ENCODE results near the gene SLC5A8. TPM values are rescaled to one million over a fixed set of nuclear protein-coding genes. Genes with fewer than 3 reads are reported as not detected.

Gene SLC5A8
- total RNA-seq, 1 experiment from 2014 or later = 0.07 TPM

- H3K27ac ChIP-seq (ENCODE audit: insufficient read length, low read depth, low read length) = no peak overlapping the region
- H3K27me3 ChIP-seq (ENCODE audit: insufficient read depth, low read length) = no peaks in the 10 kb centered on the region
- no peak overlapping the region for H2BK15ac ChIP-seq (ENCODE audit: low read depth, low read length)
- no peak overlapping the region for H3K14ac ChIP-seq (ENCODE audit: insufficient read depth, low read length)
- no peak overlapping the region for H3K4me2 ChIP-seq (ENCODE audit: insufficient read depth, insufficient read length, low read length)
- Mint-ChIP-seq H3K27me3 (ENCODE audit: low read depth) (no peaks in the 10 kb centered on the region), H3K4me3 (no peak overlapping the region), H3K9me3 (no peaks in the 10 kb centered on the region), H3K4me1 (no peaks in the 10 kb centered on the region; a peak in 1 of 4 replicates), H3K36me3 (ENCODE audit: insufficient read depth in 1 of 3, low read depth in 3 of 3) (no peaks in the 10 kb centered on the region), H3K27ac (no peak overlapping the region)
- H3T11ph ChIP-seq (ENCODE audit: low read length) = no peak overlapping the region
- no peak overlapping the region for H3K9ac ChIP-seq (ENCODE audit: extremely low read depth, insufficient read length, low read length)
- H2AFZ ChIP-seq (ENCODE audit: low read length) = no peak overlapping the region
- no CpG with 5 or more reads among the region's 4 CpGs for WGBS (ENCODE audit: extremely low coverage, insufficient read length, low lambda C conversion rate)
- H2BK120ac ChIP-seq (ENCODE audit: low read depth, low read length, poor library complexity, severe bottlenecking) = no peak overlapping the region
- H4K91ac ChIP-seq (ENCODE audit: insufficient read length, low read depth, low read length) = no peak overlapping the region
- H2AK5ac ChIP-seq (ENCODE audit: insufficient read length, low read length) = no peak overlapping the region
- no peak overlapping the region for H2BK5ac ChIP-seq (ENCODE audit: insufficient read length, low read length)
- no peak overlapping the region for H4K8ac ChIP-seq (replicated peaks; ENCODE audit: insufficient read length, low read depth, low read length)
- H2BK20ac ChIP-seq (ENCODE audit: low read depth, low read length, poor library complexity, severe bottlenecking) = no peak overlapping the region
- no peaks in the 10 kb centered on the region for H3K9me3 ChIP-seq (ENCODE audit: control insufficient read depth, low read depth, low read length)
- no peak overlapping the region for H3K23ac ChIP-seq (ENCODE audit: insufficient read length, low read depth, low read length)
- H3K79me2 ChIP-seq (ENCODE audit: insufficient read depth, low read length) = no peaks in the 10 kb centered on the region
- no peak overlapping the region for H3K18ac ChIP-seq (ENCODE audit: insufficient read length, low read depth, low read length)
- H3K4ac ChIP-seq (ENCODE audit: low read depth, low read length) = no peak overlapping the region
- H4K5ac ChIP-seq (ENCODE audit: insufficient read length, low read depth, low read length) = no peak overlapping the region
- no peak for DNase-seq
- no peak overlapping the region for H3K56ac ChIP-seq (ENCODE audit: insufficient read length, low read depth, low read length)
- no peaks in the 10 kb centered on the region for H4K20me1 ChIP-seq (ENCODE audit: control insufficient read depth, insufficient read depth, insufficient read length)
- H2BK12ac ChIP-seq (ENCODE audit: insufficient read length, low read depth, low read length) = no peak overlapping the region
- H3K23me2 ChIP-seq (ENCODE audit: insufficient read length, low read depth, low read length, poor library complexity, severe bottlenecking) = no peaks in the 10 kb centered on the region
- H3K79me1 ChIP-seq (ENCODE audit: insufficient read depth, low read depth, low read length, poor library complexity, severe bottlenecking) = no peaks in the 10 kb centered on the region
- no peak for TF ChIP-seq CTCF (conservative IDR thresholded peaks at IDR 0.05)
- no peaks in the 10 kb centered on the region for H3K4me1 ChIP-seq (ENCODE audit: insufficient read depth, low read length)
Observed at GRCh38 chr12:101231636-101232035, 21.6 kb upstream of the SLC5A8 start.
